AG04449 (cell line): ENCODE measurements around the gene B4GALT2.

Experiments used
- CTCF ChIA-PET: fragments of 350-600 bp; formaldehyde crosslinking; extraction: SDS; loops from one replicate; lab custom pipeline; 2021; ENCODE audit warnings: antibody characterized with exemption; lab: Yijun Ruan, JAX
- POLR2A ChIA-PET: fragments of 400-600, 350-600 bp; formaldehyde crosslinking; extraction: SDS; loops from one replicate; lab custom pipeline; 2020; ENCODE audit warnings: antibody characterized with exemption, inconsistent platforms; lab: Yijun Ruan, JAX
- DNase-seq: peaks from one replicate; pipeline ENCODE4 v3.0.0-alpha.2; 2010; ENCODE audit warnings: low read depth, low spot score
- H3K4me3 ChIP-seq: 2 replicates; pipeline ENCODE4 v1.5.1; 2011; ENCODE audit warnings: low read depth, mild to moderate bottlenecking, control low read depth, low read length
- TF ChIP-seq, protein P1 (sequence below): IDR thresholded peaks from one replicate; pipeline ENCODE4 v1.5.1; 2011; ENCODE audit warnings: mild to moderate bottlenecking, moderate library complexity, low read length, control low read depth, inconsistent platforms; ENCODE audit not compliant: insufficient read depth; ENCODE audit errors: missing control alignments

Gene B4GALT2

DNA sequence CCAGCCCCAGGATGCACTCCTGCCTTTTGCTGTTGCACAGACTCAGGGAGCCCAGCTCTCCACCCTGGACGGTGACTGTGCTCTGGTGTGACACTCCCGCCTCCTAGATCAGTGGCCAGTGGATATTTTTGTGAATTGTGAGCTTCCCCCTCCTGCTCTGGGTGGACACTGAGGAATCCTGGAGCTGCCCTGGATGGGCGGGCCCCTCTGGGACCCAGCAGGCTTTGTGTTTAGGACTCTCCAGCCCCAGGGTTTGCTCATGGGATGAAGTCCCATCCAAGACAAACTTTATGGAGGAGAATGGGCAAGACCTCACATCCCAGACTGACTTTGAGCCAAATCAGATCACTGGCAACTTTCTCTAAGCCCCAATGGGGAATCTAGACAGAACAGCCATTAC, 36.2 kb downstream of the B4GALT2 start:
- ChIA-PET POLR2A (interaction anchor here (1.3 kb wide), 1 partner anchor 16 kb away, joined by 5 read pairs; the partner anchor contains the start of gene SLC6A9), CTCF (interaction anchor here (1.0 to 15.1 kb wide), 4 partner anchors 11 to 32 kb away, joined by 3 to 170 read pairs (median 10); partner anchors contain the start of gene SLC6A9)
- H3K4me3 ChIP-seq: no peak overlapping the region
- TF ChIP-seq, protein P1, sequence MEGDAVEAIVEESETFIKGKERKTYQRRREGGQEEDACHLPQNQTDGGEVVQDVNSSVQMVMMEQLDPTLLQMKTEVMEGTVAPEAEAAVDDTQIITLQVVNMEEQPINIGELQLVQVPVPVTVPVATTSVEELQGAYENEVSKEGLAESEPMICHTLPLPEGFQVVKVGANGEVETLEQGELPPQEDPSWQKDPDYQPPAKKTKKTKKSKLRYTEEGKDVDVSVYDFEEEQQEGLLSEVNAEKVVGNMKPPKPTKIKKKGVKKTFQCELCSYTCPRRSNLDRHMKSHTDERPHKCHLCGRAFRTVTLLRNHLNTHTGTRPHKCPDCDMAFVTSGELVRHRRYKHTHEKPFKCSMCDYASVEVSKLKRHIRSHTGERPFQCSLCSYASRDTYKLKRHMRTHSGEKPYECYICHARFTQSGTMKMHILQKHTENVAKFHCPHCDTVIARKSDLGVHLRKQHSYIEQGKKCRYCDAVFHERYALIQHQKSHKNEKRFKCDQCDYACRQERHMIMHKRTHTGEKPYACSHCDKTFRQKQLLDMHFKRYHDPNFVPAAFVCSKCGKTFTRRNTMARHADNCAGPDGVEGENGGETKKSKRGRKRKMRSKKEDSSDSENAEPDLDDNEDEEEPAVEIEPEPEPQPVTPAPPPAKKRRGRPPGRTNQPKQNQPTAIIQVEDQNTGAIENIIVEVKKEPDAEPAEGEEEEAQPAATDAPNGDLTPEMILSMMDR: no peak
- DNase-seq: no peak

- TF ChIP-seq, protein P1: no peak
- DNase-seq: no peak
- ChIA-PET POLR2A (interaction anchor here (1.3 kb wide), 1 partner anchor 15 kb away, joined by 5 read pairs; the partner anchor contains the start of gene SLC6A9), CTCF (interaction anchor here (1.0 to 15.1 kb wide), 2 partner anchors 12 to 20 kb away, joined by 4 to 170 read pairs; no protein-coding TSS in a partner anchor)
- H3K4me3 ChIP-seq: no peak overlapping the region
Observed at GRCh38 chr1:44016041-44016889, 37.3 kb downstream of the B4GALT2 start.

DNA sequence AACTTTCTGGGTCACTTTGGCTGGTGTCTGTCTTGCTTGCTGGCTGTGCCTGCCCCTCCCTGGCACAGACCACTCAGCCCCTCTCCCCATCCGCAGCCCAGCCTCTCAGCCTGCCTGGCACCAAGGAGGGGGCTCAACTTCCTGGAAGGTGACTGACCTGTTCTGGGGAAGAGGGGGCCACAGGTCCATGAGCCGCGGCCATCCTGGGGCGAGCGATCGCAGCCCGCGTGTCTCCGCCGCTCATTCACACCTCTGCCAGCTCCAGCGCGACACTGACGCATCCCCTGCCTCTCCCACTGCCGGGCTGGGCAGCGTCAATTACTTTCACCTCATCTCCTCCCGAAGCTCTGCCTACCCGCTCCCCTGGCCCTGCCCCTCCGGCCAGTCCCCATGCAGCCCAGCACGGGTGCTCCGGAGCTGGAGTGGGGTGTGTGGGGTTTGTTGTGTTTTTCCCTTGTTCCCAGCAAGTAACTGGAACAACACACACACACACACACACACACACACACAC, 37.9 kb downstream of the B4GALT2 start:
- POLR2A ChIA-PET: interaction anchor here (0.9 kb wide), 1 partner anchor 10 kb away, joined by 3 read pairs; no protein-coding TSS in a partner anchor
- CTCF ChIA-PET: interaction anchor here (1.0 to 15.1 kb wide), 2 partner anchors 12 to 19 kb away, joined by 4 to 170 read pairs; no protein-coding TSS in a partner anchor
- no peak overlapping the region for H3K4me3 ChIP-seq
- TF ChIP-seq, protein P1: no peak
- DNase-seq: no peak

- no peak overlapping the region for H3K4me3 ChIP-seq
- TF ChIP-seq, protein P1: no peak
- no peak for DNase-seq
- CTCF ChIA-PET: interaction anchor here (1.4 to 15.1 kb wide), 3 partner anchors 8 to 18 kb away, joined by 6 to 170 read pairs (median 14); no protein-coding TSS in a partner anchor
- POLR2A ChIA-PET: no interaction called here
Observed at GRCh38 chr1:44019466-44019948, 40.5 kb downstream of the B4GALT2 start.

DNA sequence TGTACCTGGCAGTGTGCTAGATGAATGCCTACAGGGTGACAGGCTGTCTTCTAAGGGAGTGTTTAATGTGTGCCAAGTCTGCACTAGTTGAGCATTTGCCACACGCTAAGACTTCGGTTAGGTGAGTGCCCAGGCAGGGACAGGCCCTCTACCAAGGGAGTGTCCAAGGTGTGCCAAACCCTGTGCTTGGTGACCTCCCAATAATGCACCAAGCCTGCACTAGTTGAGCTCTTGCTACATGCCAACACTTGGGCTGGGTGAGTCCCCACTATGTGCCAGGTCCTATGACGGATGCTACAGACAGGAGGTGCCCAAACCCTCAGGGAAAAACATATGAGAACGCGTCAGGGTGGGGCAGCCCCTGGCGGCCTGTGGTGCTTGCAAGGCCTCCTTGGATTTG, 41.5 kb downstream of the B4GALT2 start:
- POLR2A ChIA-PET: interaction anchor here (1.1 kb wide), 1 partner anchor 11 kb away, joined by 7 read pairs; the partner anchor contains the start of gene SLC6A9
- CTCF ChIA-PET: interaction anchor here (0.7 to 15.1 kb wide), 4 partner anchors 8 to 17 kb away, joined by 3 to 170 read pairs (median 10); no protein-coding TSS in a partner anchor
- TF ChIP-seq, protein P1: no peak
- no peak for DNase-seq
- H3K4me3 ChIP-seq: no peak overlapping the region
